Measurements from ENCODE around the gene NT5C3A. TPM values are rescaled to one million over a fixed set of nuclear protein-coding genes. Genes with fewer than 3 reads are reported as not detected.

NT5C3A gene
- total RNA-seq, 1 donor = 25.0 TPM

- H3K4me2 ChIP-seq (ENCODE audit: insufficient read depth, low read length) = no peak overlapping the region
- peaks cover 3% of the 10 kb centered on the region for H3K4me1 ChIP-seq (ENCODE audit: insufficient read depth, low read length)
- H3K27me3 ChIP-seq (ENCODE audit: insufficient read depth, low read length) = no peaks in the 10 kb centered on the region
- no peak for DNase-seq (ENCODE audit: insufficient read length, low spot score, missing footprints)
- no peaks in the 10 kb centered on the region for H3K36me3 ChIP-seq (ENCODE audit: insufficient read depth, low read length)
- H3K27ac ChIP-seq (ENCODE audit: low read depth, low read length) = no peak overlapping the region
- no peaks in the 10 kb centered on the region for H4K20me1 ChIP-seq (ENCODE audit: insufficient read depth, low read length)
- H3K9me3 ChIP-seq (ENCODE audit: low read depth, low read length) = no peaks in the 10 kb centered on the region
- no peak for TF ChIP-seq CTCF (IDR thresholded peaks at IDR 0.05; ENCODE audit: extremely low read depth, low read depth, low read length)
- H3K4me3 ChIP-seq (ENCODE audit: insufficient read depth, low read length) = no peak overlapping the region
- no peaks in the 10 kb centered on the region for H3K79me2 ChIP-seq (ENCODE audit: insufficient read depth, low read length)
- no peak overlapping the region for H2AFZ ChIP-seq (ENCODE audit: low read length)
These were observed 25.3 kb upstream of the NT5C3A start for GRCh38 chr7:33087858-33088257.

GRCh38 chr7:33087356-33087755 lies 24.8 kb upstream of the NT5C3A start:
- Histone ChIP-seq H3K4me2 (ENCODE audit: insufficient read depth, low read length) (no peak overlapping the region), H3K79me2 (ENCODE audit: insufficient read depth, low read length) (no peaks in the 10 kb centered on the region), H3K27ac (ENCODE audit: low read depth, low read length) (no peak overlapping the region), H4K20me1 (ENCODE audit: insufficient read depth, low read length) (no peaks in the 10 kb centered on the region), H3K4me3 (ENCODE audit: insufficient read depth, low read length) (no peak overlapping the region), H3K9me3 (ENCODE audit: low read depth, low read length) (no peaks in the 10 kb centered on the region), H3K4me1 (ENCODE audit: insufficient read depth, low read length) (peaks cover 3% of the 10 kb centered on the region), H2AFZ (ENCODE audit: low read length) (no peak overlapping the region), H3K36me3 (ENCODE audit: insufficient read depth, low read length) (no peaks in the 10 kb centered on the region), H3K27me3 (ENCODE audit: insufficient read depth, low read length) (no peaks in the 10 kb centered on the region)
- no peak for DNase-seq (ENCODE audit: insufficient read length, low spot score, missing footprints)
- TF ChIP-seq CTCF (IDR thresholded peaks at IDR 0.05; ENCODE audit: extremely low read depth, low read depth, low read length) = no peak

DNA sequence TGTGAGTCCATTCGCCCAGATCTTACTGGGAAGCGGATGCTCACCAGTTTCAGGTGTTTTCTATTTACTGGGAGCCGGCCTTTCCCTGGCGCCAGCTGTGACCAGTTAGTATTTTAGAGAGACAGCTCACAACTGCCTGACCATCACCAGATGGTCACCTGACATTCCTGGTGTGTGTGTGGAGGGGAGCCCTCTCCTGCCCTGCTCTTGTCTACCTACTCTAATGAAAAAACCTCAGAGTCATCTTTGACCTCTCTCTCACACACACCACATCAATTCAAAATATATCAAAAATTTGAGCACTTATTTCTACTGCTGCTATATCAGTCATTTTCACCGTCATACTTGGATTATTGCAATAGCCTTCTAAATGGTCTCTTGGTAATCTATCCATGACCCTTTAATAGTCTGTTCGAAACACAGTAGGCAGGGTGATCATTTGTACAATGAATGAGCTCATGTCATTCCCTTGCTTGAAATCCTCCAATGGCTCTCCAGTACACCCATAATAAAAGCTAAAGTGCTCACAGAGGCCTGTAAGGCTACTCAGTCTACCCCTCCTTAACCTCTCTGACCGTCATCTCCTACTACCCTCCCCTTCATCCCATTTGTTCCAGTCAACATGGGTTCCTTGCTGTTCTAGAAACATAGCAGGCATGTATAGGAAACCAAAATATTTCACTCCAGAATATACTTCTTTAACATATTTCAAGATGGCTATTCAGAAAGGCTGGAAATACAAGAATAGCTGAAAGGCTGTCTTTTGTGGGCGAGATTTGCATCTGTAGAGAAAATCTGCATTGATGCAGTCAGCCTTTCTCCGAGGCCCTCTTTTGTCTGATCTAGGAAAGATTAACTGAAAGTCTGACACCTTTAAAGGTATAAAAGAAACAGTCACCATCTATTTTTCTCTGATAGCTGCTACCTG lies 17.5 kb upstream of the NT5C3A start:
- H3K4me1 ChIP-seq (ENCODE audit: insufficient read depth, low read length) = no peaks in the 10 kb centered on the region
- H4K20me1 ChIP-seq (ENCODE audit: insufficient read depth, low read length) = no peaks in the 10 kb centered on the region
- no peak overlapping the region for H3K4me3 ChIP-seq (ENCODE audit: insufficient read depth, low read length)
- DNase-seq (ENCODE audit: insufficient read length, low spot score, missing footprints) = no peak
- no peaks in the 10 kb centered on the region for H3K9me3 ChIP-seq (ENCODE audit: low read depth, low read length)
- TF ChIP-seq CTCF (IDR thresholded peaks at IDR 0.05; ENCODE audit: extremely low read depth, low read depth, low read length) = no peak
- H2AFZ ChIP-seq (ENCODE audit: low read length) = no peak overlapping the region
- no peaks in the 10 kb centered on the region for H3K79me2 ChIP-seq (ENCODE audit: insufficient read depth, low read length)
- H3K36me3 ChIP-seq (ENCODE audit: insufficient read depth, low read length) = no peaks in the 10 kb centered on the region
- H3K27me3 ChIP-seq (ENCODE audit: insufficient read depth, low read length) = peaks cover 33% of the 10 kb centered on the region
- H3K4me2 ChIP-seq (ENCODE audit: insufficient read depth, low read length) = no peak overlapping the region
- no peak overlapping the region for H3K27ac ChIP-seq (ENCODE audit: low read depth, low read length)

GRCh38 chr7:33079096-33079495 lies 16.5 kb upstream of the NT5C3A start:
- DNase-seq (ENCODE audit: insufficient read length, low spot score, missing footprints) = no peak
- H3K4me2 ChIP-seq (ENCODE audit: insufficient read depth, low read length) = no peak overlapping the region
- no peak for TF ChIP-seq CTCF (IDR thresholded peaks at IDR 0.05; ENCODE audit: extremely low read depth, low read depth, low read length)

More at GRCh38 chr7:33079096-33079495, 16.5 kb upstream of the NT5C3A start:
- Histone ChIP-seq H2AFZ (ENCODE audit: low read length) (no peak overlapping the region), H3K36me3 (ENCODE audit: insufficient read depth, low read length) (no peaks in the 10 kb centered on the region), H3K4me1 (ENCODE audit: insufficient read depth, low read length) (no peaks in the 10 kb centered on the region), H3K79me2 (ENCODE audit: insufficient read depth, low read length) (no peaks in the 10 kb centered on the region), H3K9me3 (ENCODE audit: low read depth, low read length) (no peaks in the 10 kb centered on the region), H4K20me1 (ENCODE audit: insufficient read depth, low read length) (no peaks in the 10 kb centered on the region), H3K27ac (ENCODE audit: low read depth, low read length) (no peak overlapping the region), H3K4me3 (ENCODE audit: insufficient read depth, low read length) (no peak overlapping the region), H3K27me3 (ENCODE audit: insufficient read depth, low read length) (peaks cover 39% of the 10 kb centered on the region)

Data from osteoblast (primary cell).